Measurements from ENCODE around the gene NOTCH1.

DNA sequence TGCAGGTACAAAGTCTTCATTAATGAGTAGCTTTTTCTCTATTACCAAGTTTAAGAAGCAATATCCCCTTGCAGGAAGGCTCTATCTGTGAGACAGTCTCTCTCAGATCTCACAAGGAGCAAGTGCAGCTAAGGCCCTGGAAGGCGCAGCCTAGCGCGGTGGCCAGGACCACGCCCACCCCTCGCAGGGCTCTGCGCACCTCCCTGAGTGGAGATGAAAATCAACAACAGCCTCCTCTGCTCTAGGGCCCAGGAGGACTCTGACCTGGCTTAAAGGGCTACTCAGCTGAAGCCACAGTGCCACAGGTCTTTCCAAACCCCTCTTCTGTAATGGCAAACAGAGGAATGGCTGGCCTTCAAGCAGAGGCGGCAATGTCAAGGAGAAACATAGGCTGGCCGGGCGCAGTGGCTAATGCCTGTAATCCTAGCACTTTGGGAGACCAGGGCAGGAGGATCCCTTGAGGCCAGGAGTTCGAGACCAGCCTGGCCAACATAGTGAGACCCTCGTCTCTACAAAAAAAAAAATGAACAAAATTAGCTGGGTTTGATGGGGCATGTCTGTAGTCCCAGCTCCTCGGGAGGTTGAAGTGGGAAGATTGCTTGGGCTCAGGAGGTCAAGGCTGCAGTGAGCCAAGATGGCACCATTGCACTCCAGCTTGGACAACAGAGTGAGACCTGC lies 74.9 kb downstream of the NOTCH1 start:
- TF ChIP-seq POLR2A (IDR thresholded peaks at IDR 0.05): no peak
- no peak for TF ChIP-seq EP300 (IDR thresholded peaks at IDR 0.05)
